Stomach (tissue), 4 donors: Measurements from ENCODE around the gene CGREF1.

ENCODE experiments used
- EP300 ChIP-seq: sonication (generic); formaldehyde crosslinking; IDR thresholded peaks from one replicate; pipeline ENCODE4 v1.6.1; 2017; ENCODE audit warnings: antibody characterized with exemption
- TF ChIP-seq, protein P1 (sequence below), 7 experiments: fragments of 450-650 bp in 4 of 7; fragments of 200-600 bp in 3 of 7; sonication (generic) in 3 of 7; IDR thresholded peaks; one replicate each; pipeline ENCODE4 v1.5.1; 2016 to 2019; ENCODE audit warnings: antibody characterized with exemption in 7 of 7, control low read depth in 2 of 7, mild to moderate bottlenecking in 1 of 7

DNA sequence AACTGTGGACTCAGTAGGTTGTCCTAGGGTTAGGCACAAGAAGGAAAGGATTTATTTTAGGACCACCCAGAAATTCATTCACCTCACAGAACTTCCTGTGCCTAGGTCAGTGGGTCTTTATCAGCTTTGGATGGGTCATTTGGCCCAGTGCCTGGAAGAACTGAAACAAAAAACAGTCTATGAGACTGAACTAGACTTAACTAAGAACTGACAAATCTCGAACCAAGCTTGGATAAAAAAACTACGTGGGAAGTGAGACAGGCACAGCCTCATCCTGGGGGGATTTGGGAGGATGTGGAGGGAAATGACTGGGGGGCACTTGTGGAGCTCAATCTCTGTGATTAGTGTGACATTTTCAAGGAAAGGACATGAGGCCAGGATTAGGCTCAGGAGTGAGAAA, 45.1 kb downstream of the CGREF1 start:
- TF ChIP-seq, protein P1, sequence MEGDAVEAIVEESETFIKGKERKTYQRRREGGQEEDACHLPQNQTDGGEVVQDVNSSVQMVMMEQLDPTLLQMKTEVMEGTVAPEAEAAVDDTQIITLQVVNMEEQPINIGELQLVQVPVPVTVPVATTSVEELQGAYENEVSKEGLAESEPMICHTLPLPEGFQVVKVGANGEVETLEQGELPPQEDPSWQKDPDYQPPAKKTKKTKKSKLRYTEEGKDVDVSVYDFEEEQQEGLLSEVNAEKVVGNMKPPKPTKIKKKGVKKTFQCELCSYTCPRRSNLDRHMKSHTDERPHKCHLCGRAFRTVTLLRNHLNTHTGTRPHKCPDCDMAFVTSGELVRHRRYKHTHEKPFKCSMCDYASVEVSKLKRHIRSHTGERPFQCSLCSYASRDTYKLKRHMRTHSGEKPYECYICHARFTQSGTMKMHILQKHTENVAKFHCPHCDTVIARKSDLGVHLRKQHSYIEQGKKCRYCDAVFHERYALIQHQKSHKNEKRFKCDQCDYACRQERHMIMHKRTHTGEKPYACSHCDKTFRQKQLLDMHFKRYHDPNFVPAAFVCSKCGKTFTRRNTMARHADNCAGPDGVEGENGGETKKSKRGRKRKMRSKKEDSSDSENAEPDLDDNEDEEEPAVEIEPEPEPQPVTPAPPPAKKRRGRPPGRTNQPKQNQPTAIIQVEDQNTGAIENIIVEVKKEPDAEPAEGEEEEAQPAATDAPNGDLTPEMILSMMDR (IDR thresholded peaks at IDR 0.05), result no peak
- TF ChIP-seq EP300, result no peak
